Gastroesophageal sphincter (tissue), 3 donors: ENCODE results near the gene PIGU.
A peak's percentile ranks its signal among the peaks of the same experiment; 100 is the strongest.

ENCODE experiments used
- CTCF ChIP-seq, 4 experiments: fragments of 200-600 bp in 2 of 4; fragments of 450-650 bp in 2 of 4; sonication (generic) in 1 of 4; IDR thresholded peaks; one replicate each; pipeline ENCODE4 v1.5.1; 2017 to 2019; ENCODE audit warnings: antibody characterized with exemption in 4 of 4, mild to moderate bottlenecking in 2 of 4, moderate library complexity in 2 of 4
- EP300 ChIP-seq: sonication (generic); formaldehyde crosslinking; IDR thresholded peaks from one replicate; pipeline ENCODE4 v1.6.1; 2017; ENCODE audit warnings: antibody characterized with exemption, mild to moderate bottlenecking
- POLR2A ChIP-seq, 2 donors: fragments of 450-650 bp; IDR thresholded peaks; one replicate each; pipeline ENCODE4 v1.6.1; 2017; ENCODE audit warnings: antibody characterized with exemption in 2 of 2, mild to moderate bottlenecking in 2 of 2, moderate library complexity in 1 of 2
- POLR2AphosphoS5 ChIP-seq: sonication (generic); formaldehyde crosslinking; IDR thresholded peaks from one replicate; pipeline ENCODE4 v1.6.1; 2017; ENCODE audit warnings: antibody characterized with exemption

- peak in 3 of 4 experiments; percentile 12 to 37 (median 35) for TF ChIP-seq CTCF (IDR thresholded peaks at IDR 0.05)
- no peak for TF ChIP-seq POLR2AphosphoS5
- no peak for TF ChIP-seq EP300
- no peak for TF ChIP-seq POLR2A (IDR thresholded peaks at IDR 0.05)
Observed at GRCh38 chr20:34536798-34537394, 140.0 kb downstream of the PIGU start.
